K562 (cell line): ENCODE measurements around the gene SLC25A1. TPM values are rescaled to one million over a fixed set of nuclear protein-coding genes. Genes with fewer than 3 reads are reported as not detected.

Experiments used
- ADNP ChIP-seq: fragments of 200-800 bp; sonication (Bioruptor generic); IDR thresholded peaks from 2 replicates; pipeline ENCODE4 v1.6.1; 2016; ENCODE audit warnings: missing genetic modification characterization, missing compliant biosample characterization
- EZH2 ChIP-seq: IDR thresholded peaks from 2 replicates; pipeline ENCODE4 v1.6.1; 2012; ENCODE audit warnings: low read depth, mild to moderate bottlenecking, inconsistent platforms, low read length, borderline replicate concordance
- PHF8 ChIP-seq: fragments of 200-600 bp; sonication (generic); IDR thresholded peaks from 2 replicates; pipeline ENCODE4 v1.6.1; 2012; ENCODE audit warnings: mixed run types, mild to moderate bottlenecking, inconsistent platforms, low read length, moderate library complexity, borderline replicate concordance
- XRCC4 ChIP-seq: IDR thresholded peaks from one replicate; pipeline ENCODE4 v1.6.1; 2011; ENCODE audit not compliant: insufficient read depth, insufficient read length; ENCODE audit errors: extremely low read depth
- YBX1 ChIP-seq: fragments of 450-650 bp; IDR thresholded peaks from 2 replicates; pipeline ENCODE4 v1.7.1; 2016; ENCODE audit warnings: mild to moderate bottlenecking
- YY1 ChIP-seq, 3 experiments: IDR thresholded peaks; 2 replicates each; pipeline ENCODE4 v1.6.1; 2011; ENCODE audit warnings: low read length in 2 of 3, mild to moderate bottlenecking in 2 of 3, moderate library complexity in 2 of 3, borderline replicate concordance in 1 of 3, control low read depth in 1 of 3, low read depth in 1 of 3; ENCODE audit not compliant: insufficient read depth in 3 of 3, insufficient replicate concordance in 2 of 3, control insufficient read depth in 1 of 3, insufficient read length in 1 of 3; ENCODE audit errors: extremely low read depth in 1 of 3
- ZC3H8 ChIP-seq: fragments of 450-650 bp; IDR thresholded peaks from 2 replicates; pipeline ENCODE4 v1.6.1; 2017
- ZNF324 ChIP-seq: fragments of 250-450 bp; sonication (Bioruptor Pico); IDR thresholded peaks from 2 replicates; pipeline ENCODE4 v1.4.0; 2020; ENCODE audit warnings: mild to moderate bottlenecking
- ZNF639 ChIP-seq, 2 experiments: fragments of 200-800 bp in 1 of 2; sonication (Bioruptor generic) in 1 of 2; sonication (generic) in 1 of 2; formaldehyde crosslinking in 1 of 2; IDR thresholded peaks in 1 of 2; conservative IDR thresholded peaks in 1 of 2; 2 replicates each; pipeline versions ENCODE4 v1.5.0 to v1.6.1; 2016 to 2020; ENCODE audit warnings: missing compliant biosample characterization in 1 of 2, missing genetic modification characterization in 1 of 2, missing genetic modification reagents in 1 of 2
- ZNF740 ChIP-seq, 3 experiments: fragments of 200-800 bp in 1 of 3; sonication (Bioruptor generic) in 1 of 3; sonication (generic) in 1 of 3; formaldehyde crosslinking in 1 of 3; IDR thresholded peaks; 2 replicates each; pipeline versions ENCODE4 v1.6.1 to v1.8.0; 2016 to 2022; ENCODE audit warnings: mild to moderate bottlenecking in 2 of 3, missing compliant biosample characterization in 2 of 3, missing genetic modification characterization in 2 of 3, missing genetic modification reagents in 1 of 3
- polyA plus RNA-seq, 8 experiments: library from polyadenylated mRNA; depleted of rRNA in 4 of 8; stranded (reverse) in 5 of 8; unstranded in 3 of 8; fragments of >200 nt; fragmentation: Nextera tagmentation in 2 of 8; fragmentation: Illumina TruSeq in 1 of 8; extraction: Ambion mirVana in 2 of 8; extraction: Trizol in 1 of 8; gene quantifications; 2 replicates each; pipeline versions ENCODE4 v1.2.1 to v1.2.3, GENCODE V29; 2011 to 2014; ENCODE audit warnings: inconsistent platforms in 1 of 8, missing spikeins in 1 of 8
- total RNA-seq, 7 experiments: library from RNA; depleted of rRNA in 6 of 7; stranded (reverse); fragments of >200 nt in 6 of 7; fragmentation: Illumina TruSeq in 2 of 7; extraction: Trizol in 2 of 7; gene quantifications; 2 replicates each; pipeline versions ENCODE4 v1.2.1 to v1.2.3, GENCODE V29; 2011 to 2021; ENCODE audit warnings: low replicate concordance in 1 of 7
- TF ChIP-seq, protein P1 (sequence below): fragments of 450-650 bp; IDR thresholded peaks from 2 replicates; pipeline ENCODE4 v1.7.1; 2018; ENCODE audit warnings: mild to moderate bottlenecking, low read depth; ENCODE audit not compliant: partially characterized antibody
- TF ChIP-seq, protein P2 (sequence below): fragments of 450-650 bp; formaldehyde crosslinking; IDR thresholded peaks from 2 replicates; pipeline ENCODE4 v1.4.0; 2022; ENCODE audit warnings: mild to moderate bottlenecking, moderate library complexity

SLC25A1 gene
- total and polyA plus RNA-seq, 9 of the 15 experiments (the other 6 are each of a cell fraction or from before 2014, with no cell fraction given), result 11.0 to 408 (median 110) TPM

DNA sequence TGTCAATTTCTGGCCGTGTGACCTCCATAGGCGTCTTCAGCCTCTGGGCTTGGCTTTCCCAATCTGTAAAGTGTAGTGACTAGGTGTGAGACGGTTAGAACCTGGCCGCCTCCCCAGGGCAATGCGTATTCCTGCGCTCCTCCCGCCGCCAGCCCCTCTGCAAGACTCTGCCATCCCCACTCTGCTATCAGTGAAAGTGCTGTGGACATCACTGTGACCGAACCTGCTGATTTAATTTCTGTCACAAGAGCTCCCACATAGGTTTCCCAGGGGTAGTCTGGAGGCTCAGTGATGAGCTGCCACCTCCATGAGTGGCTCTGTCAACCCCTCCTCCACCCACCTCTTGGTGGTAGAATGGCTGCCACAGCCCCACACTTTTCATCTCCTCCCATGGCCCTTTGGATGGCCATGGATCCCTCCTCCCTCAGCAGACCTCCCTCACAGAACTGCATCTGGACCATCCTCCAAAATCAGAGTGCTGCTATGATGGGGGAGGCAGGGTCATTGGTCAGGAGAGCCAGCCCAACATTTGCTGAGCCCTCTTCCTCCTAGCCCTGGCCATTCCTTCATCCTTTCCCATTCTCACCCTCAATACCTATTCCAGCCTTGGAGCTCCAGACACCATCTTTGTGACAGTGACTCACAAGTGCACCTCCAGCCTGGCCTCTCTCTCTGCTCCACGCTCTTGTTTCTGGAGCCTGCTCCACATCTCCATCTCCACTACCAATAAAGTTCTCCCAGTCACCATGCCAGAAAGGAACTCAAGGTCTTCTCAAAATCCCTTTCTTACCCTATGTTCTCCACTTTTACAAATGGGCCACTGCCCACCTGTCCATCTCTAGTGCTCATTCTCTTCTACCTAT, 27.0 kb downstream of the SLC25A1 start (continued):
- TF ChIP-seq, protein P1, sequence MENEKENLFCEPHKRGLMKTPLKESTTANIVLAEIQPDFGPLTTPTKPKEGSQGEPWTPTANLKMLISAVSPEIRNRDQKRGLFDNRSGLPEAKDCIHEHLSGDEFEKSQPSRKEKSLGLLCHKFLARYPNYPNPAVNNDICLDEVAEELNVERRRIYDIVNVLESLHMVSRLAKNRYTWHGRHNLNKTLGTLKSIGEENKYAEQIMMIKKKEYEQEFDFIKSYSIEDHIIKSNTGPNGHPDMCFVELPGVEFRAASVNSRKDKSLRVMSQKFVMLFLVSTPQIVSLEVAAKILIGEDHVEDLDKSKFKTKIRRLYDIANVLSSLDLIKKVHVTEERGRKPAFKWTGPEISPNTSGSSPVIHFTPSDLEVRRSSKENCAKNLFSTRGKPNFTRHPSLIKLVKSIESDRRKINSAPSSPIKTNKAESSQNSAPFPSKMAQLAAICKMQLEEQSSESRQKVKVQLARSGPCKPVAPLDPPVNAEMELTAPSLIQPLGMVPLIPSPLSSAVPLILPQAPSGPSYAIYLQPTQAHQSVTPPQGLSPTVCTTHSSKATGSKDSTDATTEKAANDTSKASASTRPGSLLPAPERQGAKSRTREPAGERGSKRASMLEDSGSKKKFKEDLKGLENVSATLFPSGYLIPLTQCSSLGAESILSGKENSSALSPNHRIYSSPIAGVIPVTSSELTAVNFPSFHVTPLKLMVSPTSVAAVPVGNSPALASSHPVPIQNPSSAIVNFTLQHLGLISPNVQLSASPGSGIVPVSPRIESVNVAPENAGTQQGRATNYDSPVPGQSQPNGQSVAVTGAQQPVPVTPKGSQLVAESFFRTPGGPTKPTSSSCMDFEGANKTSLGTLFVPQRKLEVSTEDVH, result no peak
- TF ChIP-seq ZNF740 (CRISPR knock-in tag; IDR thresholded peaks at IDR 0.05), result no peak
- 0 out of 4 replicates have a peak, but pooled peaks of 1 of the 2 experiments have one; percentile 27 for TF ChIP-seq ZNF740 (tag; IDR thresholded peaks at IDR 0.05)
- TF ChIP-seq PHF8, result no peak
- no peak for TF ChIP-seq EZH2
- no peak for TF ChIP-seq ADNP
- TF ChIP-seq, protein P2, sequence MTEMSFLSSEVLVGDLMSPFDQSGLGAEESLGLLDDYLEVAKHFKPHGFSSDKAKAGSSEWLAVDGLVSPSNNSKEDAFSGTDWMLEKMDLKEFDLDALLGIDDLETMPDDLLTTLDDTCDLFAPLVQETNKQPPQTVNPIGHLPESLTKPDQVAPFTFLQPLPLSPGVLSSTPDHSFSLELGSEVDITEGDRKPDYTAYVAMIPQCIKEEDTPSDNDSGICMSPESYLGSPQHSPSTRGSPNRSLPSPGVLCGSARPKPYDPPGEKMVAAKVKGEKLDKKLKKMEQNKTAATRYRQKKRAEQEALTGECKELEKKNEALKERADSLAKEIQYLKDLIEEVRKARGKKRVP (CRISPR knock-in tag), result no peak
- no peak for TF ChIP-seq ZNF639 (CRISPR knock-in tag; conservative IDR thresholded peaks at IDR 0.05 in 1 of 2, IDR thresholded peaks at IDR 0.05 in 1 of 2)
- no peak for TF ChIP-seq ZNF324
- TF ChIP-seq XRCC4, result no peak
- no peak for TF ChIP-seq YY1 (IDR thresholded peaks at IDR 0.05; ENCODE audit: borderline replicate concordance in 1 of 3, control insufficient read depth in 1 of 3, extremely low read depth in 1 of 3, insufficient read depth in 3 of 3, insufficient read length in 1 of 3, insufficient replicate concordance in 2 of 3, low read depth in 1 of 3, low read length in 2 of 3)
- TF ChIP-seq YBX1, result no peak
- no peak for TF ChIP-seq ZC3H8
